OCI-LY1 (cell line): ENCODE measurements around the gene VPS37C.

Experiments
- EZH2 ChIP-seq: fragments of 200-600 bp; sonication (generic), shearing (Covaris generic); IDR thresholded peaks from 2 replicates; pipeline ENCODE4 v1.8.0; 2017; ENCODE audit warnings: borderline replicate concordance, mixed run types, mild to moderate bottlenecking, antibody characterized with exemption, low read length, moderate library complexity, mixed read lengths
- TF ChIP-seq, protein P1 (sequence below): fragments of 200-600 bp; sonication (generic), shearing (Covaris generic); IDR thresholded peaks from 2 replicates; pipeline ENCODE4 v1.5.1; 2017; ENCODE audit warnings: mild to moderate bottlenecking, antibody characterized with exemption, low read length, moderate library complexity, mixed read lengths

GRCh38 chr11:61083601-61084147 lies 77.6 kb downstream of the VPS37C start:
- TF ChIP-seq, protein P1, sequence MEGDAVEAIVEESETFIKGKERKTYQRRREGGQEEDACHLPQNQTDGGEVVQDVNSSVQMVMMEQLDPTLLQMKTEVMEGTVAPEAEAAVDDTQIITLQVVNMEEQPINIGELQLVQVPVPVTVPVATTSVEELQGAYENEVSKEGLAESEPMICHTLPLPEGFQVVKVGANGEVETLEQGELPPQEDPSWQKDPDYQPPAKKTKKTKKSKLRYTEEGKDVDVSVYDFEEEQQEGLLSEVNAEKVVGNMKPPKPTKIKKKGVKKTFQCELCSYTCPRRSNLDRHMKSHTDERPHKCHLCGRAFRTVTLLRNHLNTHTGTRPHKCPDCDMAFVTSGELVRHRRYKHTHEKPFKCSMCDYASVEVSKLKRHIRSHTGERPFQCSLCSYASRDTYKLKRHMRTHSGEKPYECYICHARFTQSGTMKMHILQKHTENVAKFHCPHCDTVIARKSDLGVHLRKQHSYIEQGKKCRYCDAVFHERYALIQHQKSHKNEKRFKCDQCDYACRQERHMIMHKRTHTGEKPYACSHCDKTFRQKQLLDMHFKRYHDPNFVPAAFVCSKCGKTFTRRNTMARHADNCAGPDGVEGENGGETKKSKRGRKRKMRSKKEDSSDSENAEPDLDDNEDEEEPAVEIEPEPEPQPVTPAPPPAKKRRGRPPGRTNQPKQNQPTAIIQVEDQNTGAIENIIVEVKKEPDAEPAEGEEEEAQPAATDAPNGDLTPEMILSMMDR: no peak
- no peak for TF ChIP-seq EZH2
